ENCODE measurements around the gene BASP1. TPM values are rescaled to one million over a fixed set of nuclear protein-coding genes. Genes with fewer than 3 reads are reported as not detected.

Gene BASP1
- total and polyA plus RNA-seq, 2 experiments from 2014 or later: 87.5 to 114 TPM

GRCh38 chr5:17305964-17306725 is 88.7 kb downstream of the BASP1 start (continued):
- no peak for TF ChIP-seq ZNF462 (CRISPR knock-in tag; IDR thresholded peaks at IDR 0.05)

- Mint-ChIP-seq H3K9me3 (peaks cover 2% of the 10 kb centered on the region; the same call in 1 of the 3 replicates), H3K4me3 (no peak overlapping the region), H3K27me3 (ENCODE audit: insufficient read depth, low read depth, poor library complexity) (peaks cover 1% of the 10 kb centered on the region), H3K27ac (no peak overlapping the region), H3K36me3 (ENCODE audit: low read depth) (no peaks in the 10 kb centered on the region), H3K4me1 (peaks cover 8% of the 10 kb centered on the region; the same call in 2 of the 3 replicates)
- no peaks in the 10 kb centered on the region for H3K79me2 ChIP-seq (replicated peaks; ENCODE audit: insufficient read depth)
- no peak for DNase-seq (ENCODE audit: low spot score)
- 0 out of 2 replicates have a peak, but pooled peaks cover 5% of the 10 kb centered on the region for H3K9me2 ChIP-seq (ENCODE audit: insufficient read depth)
- H3F3A ChIP-seq (replicated peaks; ENCODE audit: low read depth): no peaks in the 10 kb centered on the region
- no peaks in the 10 kb centered on the region for H4K20me1 ChIP-seq (replicated peaks; ENCODE audit: insufficient read depth)
- H3K27ac ChIP-seq (ENCODE audit: low read depth): no peak overlapping the region
- ATAC-seq: no peak
- no peaks in the 10 kb centered on the region for H3K27me3 ChIP-seq (ENCODE audit: insufficient read depth)
- H3K4me1 ChIP-seq (ENCODE audit: insufficient read depth): peaks cover 4% of the 10 kb centered on the region; the same call in 1 of the 2 replicates
- H3K36me3 ChIP-seq (ENCODE audit: insufficient read depth): no peaks in the 10 kb centered on the region
- no peak overlapping the region for H3K4me2 ChIP-seq
- no peak overlapping the region for H3K4me3 ChIP-seq
- H2AFZ ChIP-seq: peak overlapping the region; percentile 74; the same call in 1 of the 2 replicates
- TF ChIP-seq EZH2phosphoT487 (IDR thresholded peaks at IDR 0.05; ENCODE audit: unreplicated experiment) (no peak), ZNF114 (CRISPR knock-in tag; IDR thresholded peaks at IDR 0.05) (no peak), ZNF462 (CRISPR knock-in tag; IDR thresholded peaks at IDR 0.05) (no peak), JUNB (IDR thresholded peaks at IDR 0.05; ENCODE audit: unreplicated experiment) (no peak), ETS1 (IDR thresholded peaks at IDR 0.05) (no peak), ZNF331 (CRISPR knock-in tag; IDR thresholded peaks at IDR 0.05; ENCODE audit: low read depth) (no peak), CREB1 (CRISPR knock-in tag; IDR thresholded peaks at IDR 0.05; ENCODE audit: low read depth) (no peak)
Measured at GRCh38 chr5:17306726-17307091, 89.3 kb downstream of the BASP1 start.

Measured in GM23338 (cell line).